GM19438 (cell line): ENCODE measurements around the gene RPGR.

Experiments
- ATAC-seq: cut with Tn5 transposase; IDR thresholded peaks from one replicate; pipeline ENCODE4 v1.9.1; 2021; ENCODE audit warnings: low read depth; ENCODE audit not compliant: unreplicated experiment

Gene RPGR

DNA sequence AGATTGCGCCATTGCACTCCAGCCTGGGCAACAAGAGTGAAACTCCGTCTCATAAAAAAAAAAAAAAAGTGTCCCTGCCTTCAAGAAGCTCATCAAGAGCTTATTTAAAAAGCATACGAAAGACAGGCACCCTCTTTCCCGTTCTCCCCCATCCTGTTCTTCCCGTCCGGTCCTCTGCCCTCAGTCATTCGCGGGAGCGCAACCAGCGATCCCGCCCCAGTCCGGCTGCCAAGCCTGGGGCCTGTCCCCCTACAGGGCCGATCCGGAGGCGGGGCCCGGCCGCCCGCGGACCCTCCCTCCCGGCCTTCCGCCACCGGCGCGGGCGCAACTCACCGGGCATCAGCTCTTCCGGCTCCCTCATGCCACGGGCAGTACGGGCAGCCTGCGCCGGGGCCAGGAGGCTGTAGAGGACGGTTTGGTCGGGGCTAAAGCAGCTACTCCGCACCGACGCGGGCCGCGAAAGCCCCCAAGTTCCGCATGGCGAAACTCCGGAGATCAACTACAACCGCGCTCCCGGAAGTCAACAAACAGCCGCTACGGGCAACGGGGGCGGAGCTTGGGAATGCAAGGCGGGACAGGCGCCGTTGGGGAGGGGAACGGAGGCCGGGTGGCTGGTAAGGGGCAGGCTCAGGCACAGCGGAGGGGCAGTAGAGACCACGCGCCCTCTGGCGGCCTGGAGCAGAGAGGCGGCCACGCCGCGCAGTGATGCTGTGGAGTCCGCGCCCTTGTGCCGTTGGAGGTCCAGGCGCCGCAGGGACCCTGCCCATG lies at the start of gene RPGR:
Gene RPGR, minus strand, starts transcription at position 503 of the 768 bp plus-strand sequence. Its CDS starts 142 bp downstream, at position 361.
- ATAC-seq = peak; percentile 92

DNA sequence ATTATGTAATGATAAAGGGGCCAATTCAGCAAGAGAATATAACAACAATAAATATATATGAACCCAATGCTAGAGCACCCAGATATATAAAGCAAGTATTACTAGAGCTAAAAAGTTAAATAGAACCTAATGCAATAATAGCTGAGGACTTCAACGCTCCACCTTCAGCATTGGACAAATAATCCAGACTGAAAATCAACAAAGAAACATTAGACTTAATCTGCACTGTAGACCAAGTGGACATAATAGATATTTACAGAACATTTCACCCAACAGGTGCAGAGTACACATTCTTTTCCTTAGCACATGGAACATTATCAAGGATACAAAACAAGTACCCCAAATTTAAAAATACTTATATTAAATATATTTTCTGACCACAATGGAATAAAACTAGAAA lies 49.4 kb upstream of the RPGR start:
- ATAC-seq = no peak

GRCh38 chrX:38375891-38376290 lies 48.6 kb upstream of the RPGR start:
- ATAC-seq = no peak

DNA sequence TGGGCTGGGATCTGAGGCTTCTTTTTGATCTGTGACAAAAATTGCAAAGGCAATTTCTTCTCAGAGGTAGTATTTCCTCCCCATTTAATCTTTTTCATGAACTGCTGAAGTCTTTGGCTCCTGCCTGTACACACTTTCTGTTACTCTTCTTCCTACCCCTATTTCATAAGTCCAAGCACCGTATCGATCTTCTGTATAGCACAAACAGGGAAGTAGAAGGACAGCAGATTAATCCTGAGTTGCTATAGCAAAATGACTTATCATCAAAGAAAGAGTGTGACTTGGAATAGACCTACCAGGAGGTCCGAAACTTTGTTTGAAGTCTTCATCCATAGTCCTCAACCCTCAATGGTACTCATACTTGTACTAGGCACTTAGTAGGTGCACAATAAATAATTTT lies 47.1 kb upstream of the RPGR start:
- no peak for ATAC-seq

DNA sequence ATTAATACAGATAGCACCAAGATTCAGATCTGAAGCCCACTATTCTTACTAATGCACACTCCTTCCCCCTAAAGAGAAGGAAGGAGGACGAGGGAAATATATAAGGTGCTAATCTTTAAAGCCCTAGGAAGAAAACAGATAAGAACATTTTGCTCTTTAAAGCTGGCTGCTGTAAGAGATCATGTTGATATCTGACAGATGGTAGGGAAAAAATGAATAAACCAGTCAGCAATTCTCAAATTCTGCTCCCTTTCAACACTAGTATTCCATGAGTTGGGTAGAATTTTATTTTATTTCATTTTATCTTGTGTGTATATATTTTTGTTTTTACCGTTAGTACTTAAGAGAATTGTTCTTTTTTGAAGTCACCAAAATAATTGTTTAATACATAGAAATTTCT lies 44.3 kb upstream of the RPGR start:
- no peak for ATAC-seq

- no peak for ATAC-seq
These were observed 41.5 kb upstream of the RPGR start for GRCh38 chrX:38368774-38369173.

DNA sequence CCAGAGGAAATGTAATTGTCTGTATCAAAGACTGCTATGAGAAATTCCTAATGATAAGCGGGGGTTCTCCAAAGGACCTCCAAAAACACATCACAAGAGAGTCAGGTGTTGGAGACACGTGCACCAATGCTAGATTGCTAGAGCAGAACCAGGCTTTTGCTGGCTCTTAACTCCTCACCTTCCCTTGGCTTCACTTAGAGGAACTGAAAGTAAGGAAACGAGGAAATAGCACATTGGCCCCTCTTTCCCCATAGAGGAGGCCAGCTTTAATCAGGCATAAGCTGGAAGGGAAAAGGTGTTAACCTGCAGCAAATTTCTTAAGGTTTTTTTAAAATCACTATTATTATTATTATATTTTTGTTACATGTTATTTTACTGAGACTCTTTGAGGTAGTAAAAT lies 38.6 kb upstream of the RPGR start:
- no peak for ATAC-seq

- no peak for ATAC-seq
These were observed 35.7 kb upstream of the RPGR start for GRCh38 chrX:38363046-38363445.

DNA sequence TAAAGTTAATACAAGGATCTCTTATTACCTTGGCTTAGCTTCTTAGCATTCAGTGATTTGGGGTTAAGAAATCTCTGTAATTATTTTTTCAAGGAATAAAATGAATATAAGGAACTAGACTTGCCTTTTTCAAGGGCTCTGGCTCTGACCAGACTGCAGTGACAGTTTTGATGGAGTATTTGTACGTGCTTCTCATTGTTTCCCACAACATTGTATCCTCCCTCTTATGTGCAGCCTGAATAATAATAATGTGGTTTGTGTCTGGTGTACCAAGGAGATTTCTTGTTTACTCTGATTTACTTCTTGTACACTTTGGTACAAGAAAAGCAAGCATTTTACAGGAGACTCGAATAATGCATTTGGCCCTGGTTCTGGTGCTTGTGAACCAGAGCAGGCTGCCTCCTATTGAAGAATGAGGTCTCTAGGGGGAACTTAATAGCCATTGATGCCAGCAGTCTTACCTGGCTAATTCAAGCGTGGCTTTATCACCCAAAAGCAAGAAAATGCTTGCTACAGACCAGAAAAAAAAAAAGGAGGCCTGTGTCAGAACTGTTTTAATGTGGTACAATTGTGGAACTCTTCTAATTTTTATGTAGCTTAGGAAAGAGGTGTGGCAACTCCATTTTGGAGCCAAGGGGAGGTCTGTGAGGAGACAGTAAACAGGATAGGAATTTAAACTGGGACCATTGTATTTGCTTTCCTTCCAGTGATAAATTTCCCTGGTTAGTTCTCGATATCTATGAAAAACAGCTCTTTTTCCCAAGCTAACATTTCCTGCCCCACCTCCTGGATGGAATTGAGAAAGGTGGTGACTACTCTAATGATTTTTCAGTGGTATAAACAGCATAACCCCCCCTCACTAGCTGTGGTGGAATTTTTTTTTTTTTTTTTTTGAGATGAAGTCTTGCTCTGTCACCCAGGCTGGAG lies 30.7 kb upstream of the RPGR start:
- ATAC-seq = no peak

- ATAC-seq = no peak
These were observed 29.1 kb upstream of the RPGR start for GRCh38 chrX:38356401-38356800.

DNA sequence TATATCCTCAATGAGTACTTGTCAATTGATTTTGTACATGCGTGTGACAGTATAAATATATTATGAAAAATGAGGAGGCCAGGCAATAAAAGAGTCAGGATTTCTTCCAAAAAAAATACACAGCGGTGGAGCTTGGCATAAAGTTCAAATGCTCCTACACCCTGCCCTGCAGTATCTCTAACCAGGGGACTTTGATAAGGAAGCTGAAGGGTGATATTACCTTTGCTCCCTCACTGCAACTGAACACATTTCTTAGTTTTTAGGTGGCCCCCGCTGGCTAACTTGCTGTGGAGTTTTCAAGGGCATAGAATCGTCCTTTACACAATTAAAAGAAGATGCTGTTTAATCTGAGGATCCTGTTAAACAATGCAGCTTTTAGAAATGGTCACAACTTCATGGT lies 25.1 kb upstream of the RPGR start, which contains the start of gene OTC:
Gene OTC, plus strand, starts transcription at position 243 of the 400 bp plus-strand sequence. Its CDS starts 93 bp downstream, at position 336.
- ATAC-seq = no peak

GRCh38 chrX:38351346-38351745 lies 24.0 kb upstream of the RPGR start:
- ATAC-seq = no peak

- no peak for ATAC-seq
These were observed 19.8 kb upstream of the RPGR start for GRCh38 chrX:38347136-38347535.

DNA sequence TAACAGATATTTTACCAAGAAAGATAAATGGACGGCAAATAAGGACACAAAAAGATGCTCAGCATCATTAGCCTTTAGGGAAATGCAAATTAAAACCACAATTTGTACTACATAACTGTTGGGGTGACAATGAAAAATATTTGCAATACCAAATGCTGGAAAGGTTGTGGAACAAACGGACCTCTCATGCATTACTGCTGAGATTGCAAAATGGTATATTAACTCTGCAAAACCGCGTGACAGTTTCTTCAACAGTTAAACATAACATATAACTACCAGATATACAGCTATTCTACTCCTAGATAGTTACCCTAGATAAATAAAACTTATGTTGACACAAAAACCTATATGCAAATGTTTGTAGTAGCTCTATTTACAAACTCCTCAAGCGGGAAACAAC lies 18.8 kb upstream of the RPGR start:
- ATAC-seq = no peak

DNA sequence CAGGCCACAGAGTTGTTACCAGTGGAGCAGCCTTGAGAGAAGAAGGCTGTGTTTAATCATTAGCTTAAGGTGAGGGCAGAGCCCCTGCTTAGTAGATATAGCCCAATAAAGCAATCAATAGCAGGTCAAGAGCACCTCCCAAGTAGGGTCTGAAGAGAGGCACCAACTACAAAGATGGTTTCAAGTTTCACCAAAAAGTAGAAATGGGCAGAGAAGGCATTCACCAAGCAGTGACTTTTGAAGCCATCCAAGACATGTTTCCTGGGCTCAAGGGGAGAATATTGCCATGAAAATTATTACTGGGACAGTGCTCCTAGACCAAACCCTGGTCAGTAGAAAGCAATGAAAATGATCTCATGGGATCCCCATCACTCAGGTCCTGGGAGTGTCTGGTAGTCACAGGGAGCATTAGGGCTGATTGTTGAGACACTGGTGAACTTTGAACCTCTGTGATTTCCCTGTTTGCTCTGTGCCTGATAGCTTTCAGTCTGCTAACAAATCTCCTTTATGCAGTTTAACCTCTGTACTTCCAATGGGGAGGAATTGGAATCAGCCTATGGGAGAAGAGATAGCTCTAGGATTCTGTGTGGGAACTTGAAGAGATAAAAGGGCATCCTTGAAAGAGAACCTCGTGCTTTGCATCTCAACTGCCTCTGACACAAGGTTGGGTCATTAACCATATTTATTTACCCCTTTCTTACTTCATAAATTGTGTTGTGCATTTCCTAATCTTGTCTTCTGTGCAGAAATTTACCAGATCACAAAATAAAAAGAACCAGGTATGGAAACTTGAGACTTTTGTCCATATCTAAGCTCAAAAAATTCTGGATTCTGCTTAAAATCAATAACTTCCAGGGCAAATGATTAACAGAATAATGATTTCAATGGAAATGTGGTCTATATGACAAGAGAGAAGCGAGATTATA lies 15.8 kb upstream of the RPGR start:
- no peak for ATAC-seq

DNA sequence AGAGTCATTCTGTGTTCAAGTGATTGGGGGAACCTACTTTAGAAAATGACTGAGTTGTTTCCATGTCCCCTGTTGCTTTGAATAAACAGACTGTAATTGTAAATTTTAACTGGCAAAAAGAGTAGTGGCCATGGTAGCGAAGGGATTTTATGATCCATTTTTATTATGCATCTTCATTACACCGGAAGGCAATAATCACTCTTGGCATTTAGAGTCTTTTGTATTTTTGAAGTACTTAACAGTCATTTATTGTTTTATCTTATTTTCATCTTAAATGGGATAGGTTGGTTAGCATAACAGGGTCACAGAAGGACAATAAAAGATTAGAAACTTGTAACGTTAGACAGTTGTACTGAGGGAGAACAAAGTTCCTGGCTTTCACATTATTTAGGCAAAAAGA lies 14.1 kb upstream of the RPGR start:
- ATAC-seq = no peak

GRCh38 chrX:38336538-38337240 lies 9.4 kb upstream of the RPGR start:
- ATAC-seq = no peak

GRCh38 chrX:38335382-38335781 lies 8.1 kb upstream of the RPGR start:
- ATAC-seq = no peak

DNA sequence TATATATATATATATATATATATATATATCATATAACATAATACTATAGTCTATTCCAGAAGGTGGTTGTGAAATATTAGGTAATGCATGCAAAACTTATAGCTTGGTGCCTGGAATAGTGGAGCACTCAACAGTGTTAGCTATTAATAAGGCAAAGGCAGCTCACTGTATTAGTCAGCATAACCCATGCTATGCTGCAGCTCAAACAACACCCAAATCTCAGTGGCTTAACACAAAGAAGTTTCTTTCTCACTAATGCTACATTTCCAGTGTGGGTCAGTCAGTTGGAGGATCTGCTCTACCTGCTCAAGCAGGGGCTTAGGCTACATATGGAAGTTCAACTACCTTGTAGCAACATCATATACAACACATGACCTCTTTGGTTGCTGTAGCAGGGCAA lies 5.2 kb upstream of the RPGR start:
- ATAC-seq = peak; percentile 61

DNA sequence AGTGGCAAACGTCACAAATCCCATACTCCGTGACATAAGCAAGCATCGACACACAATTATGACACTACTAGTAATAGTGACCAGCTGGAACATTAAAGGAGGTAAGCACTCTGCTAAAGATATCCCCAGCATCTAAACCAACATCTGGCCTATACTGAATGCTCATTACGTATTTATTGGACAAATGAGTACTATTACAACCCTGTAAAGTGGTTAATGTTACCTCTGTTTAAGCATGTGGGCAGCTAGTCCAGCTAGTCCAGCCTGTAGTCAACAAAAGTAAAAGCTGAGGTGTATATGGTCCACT lies 419 bp upstream of the RPGR start:
- peak; percentile 3 for ATAC-seq
